ENCODE data around the gene CRKL. TPM values are rescaled to one million over a fixed set of nuclear protein-coding genes. Genes with fewer than 3 reads are reported as not detected.
"Not testable (repeated sequence)": the region's sequence is repeated elsewhere in the genome, so short reads cannot be mapped to it uniquely, and the experiment has no call there.

CRKL gene
- total and polyA plus RNA-seq, 3 donors from 2014 or later: 31.9 to 60.2 (median 47.5) TPM

GRCh38 chr22:20966883-20967696 is 49.9 kb downstream of the CRKL start, which contains the start of gene AIFM3:
TSS of gene AIFM3 (plus strand) at chr22:20967255. CDS start at chr22:20967945, 690 bp downstream.
- Histone ChIP-seq H3K36me3 (ENCODE audit: low read depth, missing control alignments) (no peaks in the 10 kb centered on the region), H3K9me3 (no peaks in the 10 kb centered on the region), H3K27ac (no peak within 1 kb of the TSS), H3K4me3 (no peak within 1 kb of the TSS), H3K27me3 (no peaks in the 10 kb centered on the region), H3K4me1 (peaks cover 10% of the 10 kb centered on the region)
- 65 to 78% methylated on average over 13 to 20 of the region's 22 CpGs for WGBS, 2 donors
- TF ChIP-seq POLR2A (IDR thresholded peaks at IDR 0.05) (no peak), CTCF (IDR thresholded peaks at IDR 0.05) (no peak)
- DNase-seq: no peak
- intact Hi-C loops (cut with DNase I; ENCODE audit: low total_unique reads): no loop called here

GRCh38 chr22:20967697-20968211 is 50.5 kb downstream of the CRKL start:
- H3K36me3 ChIP-seq (ENCODE audit: low read depth, missing control alignments): no peaks in the 10 kb centered on the region
- intact Hi-C loops (cut with DNase I; ENCODE audit: low total_unique reads): no loop called here
- no peak for TF ChIP-seq CTCF (IDR thresholded peaks at IDR 0.05)
- no peak for TF ChIP-seq POLR2A (IDR thresholded peaks at IDR 0.05)
- peaks cover 10% of the 10 kb centered on the region for H3K4me1 ChIP-seq
- no peak overlapping the region for H3K27ac ChIP-seq
- DNase-seq: no peak
- 62 to 63% methylated on average over 17 to 19 of the region's 19 CpGs for WGBS, 2 donors
- no peaks in the 10 kb centered on the region for H3K9me3 ChIP-seq
- H3K27me3 ChIP-seq: no peaks in the 10 kb centered on the region
- H3K4me3 ChIP-seq: no peak overlapping the region

- no peaks in the 10 kb centered on the region for H3K36me3 ChIP-seq (ENCODE audit: low read depth, missing control alignments)
- intact Hi-C loops (cut with DNase I; ENCODE audit: low total_unique reads): no loop called here
- no peaks in the 10 kb centered on the region for H3K9me3 ChIP-seq
- peaks cover 10% of the 10 kb centered on the region for H3K4me1 ChIP-seq
- H3K27ac ChIP-seq: no peak overlapping the region
- H3K4me3 ChIP-seq: no peak overlapping the region
- no peak for DNase-seq
- no peaks in the 10 kb centered on the region for H3K27me3 ChIP-seq
- no peak for TF ChIP-seq CTCF (IDR thresholded peaks at IDR 0.05)
- WGBS, 2 donors: 76 to 85% methylated on average over 7 of the region's 7 CpGs
Measured at GRCh38 chr22:20968281-20968977, 51.2 kb downstream of the CRKL start.

- H3K36me3 ChIP-seq (ENCODE audit: low read depth, missing control alignments): no peaks in the 10 kb centered on the region
- TF ChIP-seq CTCF (IDR thresholded peaks at IDR 0.05) (no peak), POLR2A (IDR thresholded peaks at IDR 0.05) (no peak)
- intact Hi-C loops (cut with DNase I; ENCODE audit: low total_unique reads): no loop called here
- no peak overlapping the region for H3K4me3 ChIP-seq
- H3K4me1 ChIP-seq: no peaks in the 10 kb centered on the region
- no peaks in the 10 kb centered on the region for H3K9me3 ChIP-seq
- H3K27me3 ChIP-seq: no peaks in the 10 kb centered on the region
- H3K27ac ChIP-seq: no peak overlapping the region
- DNase-seq: no peak
- 81 to 83% methylated on average over 3 to 4 of the region's 4 CpGs for WGBS, 2 donors
Measured at GRCh38 chr22:20970939-20971657, 53.9 kb downstream of the CRKL start.

- H3K4me3 ChIP-seq; H3K27me3 ChIP-seq; H3K36me3 ChIP-seq (ENCODE audit: low read depth, missing control alignments); DNase-seq; H3K9me3 ChIP-seq; H3K27ac ChIP-seq; intact Hi-C loops (cut with DNase I; ENCODE audit: low total_unique reads); H3K4me1 ChIP-seq: not testable (repeated sequence)
- WGBS, 2 donors: 87 to 94% methylated on average over 11 of the region's 11 CpGs
Measured at GRCh38 chr22:20972014-20972694, 54.9 kb downstream of the CRKL start.

Measured in testis (tissue), 3 donors.